Activated T-helper 1 cell treated with anti-CD3 and anti-CD28 coated beads, Interleukin-12 subunit alpha, Interleukin-12 subunit beta, Interleukin-2, Interleukin-4 antibody, amounts not matched to agents 30 ng/mL and 10 ng/mL and 1 ng/mL, durations not matched to agents 14 hours and 24 hours and 36 hours (primary cell): ENCODE data around the gene HIPK2. TPM values are rescaled to one million over a fixed set of nuclear protein-coding genes. Genes with fewer than 3 reads are reported as not detected.
A peak's percentile ranks its signal among the peaks of the same experiment; 100 is the strongest.

Experiments
- DNase-seq: peaks from one replicate; pipeline ENCODE4 v3.0.0; 2021; ENCODE audit warnings: low spot score
- H3K27ac Mint-ChIP-seq: one replicate; pipeline ENCODE4 v1.8.0; 2021; ENCODE audit warnings: mild to moderate bottlenecking, mixed read lengths
- H3K27me3 Mint-ChIP-seq: one replicate; pipeline ENCODE4 v1.8.0; 2022; ENCODE audit warnings: mild to moderate bottlenecking, moderate library complexity, mixed read lengths; ENCODE audit not compliant: insufficient read depth
- H3K36me3 Mint-ChIP-seq: one replicate; pipeline ENCODE4 v1.8.0; 2021; ENCODE audit warnings: low read depth, mixed read lengths
- H3K4me1 Mint-ChIP-seq: one replicate; pipeline ENCODE4 v1.8.0; 2021; ENCODE audit warnings: low read depth, mixed read lengths
- H3K4me3 Mint-ChIP-seq: one replicate; pipeline ENCODE4 v1.8.0; 2021; ENCODE audit warnings: mild to moderate bottlenecking, moderate library complexity, mixed read lengths
- H3K9me3 Mint-ChIP-seq: one replicate; pipeline ENCODE4 v1.8.0; 2021; ENCODE audit warnings: mixed read lengths
- intact Hi-C: fragments of 100-400 bp; cut with micrococcal nuclease; formaldehyde crosslinking; loops from one replicate; pipeline ENCODE4 v1.15.1; 2024
- total RNA-seq: library from RNA; stranded (reverse); gene quantifications from 2 replicates; pipeline ENCODE4 v1.2.3, GENCODE V29; 2022

Gene HIPK2
- total RNA-seq, 1 donor from 2014 or later: 28.3 TPM

- H3K4me3 Mint-ChIP-seq: no peak overlapping the region
- H3K36me3 Mint-ChIP-seq: peaks cover 45% of the 10 kb centered on the region
- H3K27me3 Mint-ChIP-seq: no peaks in the 10 kb centered on the region
- intact Hi-C loops: no loop called here
- peaks cover 63% of the 10 kb centered on the region for H3K4me1 Mint-ChIP-seq
- H3K27ac Mint-ChIP-seq: peak overlapping the region; percentile 35
- no peak for DNase-seq
- peaks cover 4% of the 10 kb centered on the region for H3K9me3 Mint-ChIP-seq
These were observed 143.7 kb downstream of the HIPK2 start for GRCh38 chr7:139634087-139634486.

GRCh38 chr7:139631520-139632031, 146.2 kb downstream of the HIPK2 start:
- no peaks in the 10 kb centered on the region for H3K9me3 Mint-ChIP-seq
- intact Hi-C loops: no loop called here
- peaks cover 58% of the 10 kb centered on the region for H3K36me3 Mint-ChIP-seq
- H3K4me1 Mint-ChIP-seq: peaks cover 71% of the 10 kb centered on the region
- H3K27me3 Mint-ChIP-seq: no peaks in the 10 kb centered on the region
- H3K27ac Mint-ChIP-seq: no peak overlapping the region
- no peak overlapping the region for H3K4me3 Mint-ChIP-seq
- DNase-seq: no peak

- H3K27me3 Mint-ChIP-seq: no peaks in the 10 kb centered on the region
- peaks cover 54% of the 10 kb centered on the region for H3K36me3 Mint-ChIP-seq
- intact Hi-C loops: no loop called here
- H3K4me1 Mint-ChIP-seq: peaks cover 71% of the 10 kb centered on the region
- DNase-seq: no peak
- H3K27ac Mint-ChIP-seq: peak overlapping the region; percentile 67
- H3K4me3 Mint-ChIP-seq: no peak overlapping the region
- H3K9me3 Mint-ChIP-seq: no peaks in the 10 kb centered on the region
These were observed 146.9 kb downstream of the HIPK2 start for GRCh38 chr7:139630643-139631519.

- H3K27ac Mint-ChIP-seq: no peak overlapping the region
- H3K9me3 Mint-ChIP-seq: no peaks in the 10 kb centered on the region
- no peak overlapping the region for H3K4me3 Mint-ChIP-seq
- intact Hi-C loops: no loop called here
- no peak for DNase-seq
- peaks cover 52% of the 10 kb centered on the region for H3K36me3 Mint-ChIP-seq
- H3K27me3 Mint-ChIP-seq: no peaks in the 10 kb centered on the region
- H3K4me1 Mint-ChIP-seq: peaks cover 74% of the 10 kb centered on the region
These were observed 148.3 kb downstream of the HIPK2 start for GRCh38 chr7:139629392-139630082.

- peak overlapping the region; percentile 82 for H3K27ac Mint-ChIP-seq
- DNase-seq: no peak
- H3K27me3 Mint-ChIP-seq: no peaks in the 10 kb centered on the region
- H3K4me3 Mint-ChIP-seq: peak overlapping the region; percentile 64
- intact Hi-C loops: no loop called here
- peaks cover 52% of the 10 kb centered on the region for H3K36me3 Mint-ChIP-seq
- H3K9me3 Mint-ChIP-seq: no peaks in the 10 kb centered on the region
- peaks cover 83% of the 10 kb centered on the region for H3K4me1 Mint-ChIP-seq
These were observed 150.0 kb downstream of the HIPK2 start for GRCh38 chr7:139627831-139628230.

- Mint-ChIP-seq H3K27me3 (no peaks in the 10 kb centered on the region), H3K4me3 (peak overlapping the region; percentile 64), H3K36me3 (peaks cover 52% of the 10 kb centered on the region), H3K4me1 (peaks cover 79% of the 10 kb centered on the region), H3K9me3 (no peaks in the 10 kb centered on the region), H3K27ac (peak overlapping the region; percentile 82)
- DNase-seq: peak; percentile 37
- intact Hi-C loops: no loop called here
These were observed 151.0 kb downstream of the HIPK2 start for GRCh38 chr7:139626817-139627216.

GRCh38 chr7:139623518-139623917, 154.3 kb downstream of the HIPK2 start:
- no peak for DNase-seq
- Mint-ChIP-seq H3K9me3 (no peaks in the 10 kb centered on the region), H3K4me1 (peaks cover 60% of the 10 kb centered on the region), H3K4me3 (no peak overlapping the region), H3K36me3 (peaks cover 38% of the 10 kb centered on the region), H3K27ac (no peak overlapping the region), H3K27me3 (peaks cover 1% of the 10 kb centered on the region)
- intact Hi-C loops: no loop called here

GRCh38 chr7:139620676-139621344, 157.0 kb downstream of the HIPK2 start:
- intact Hi-C loops: loop anchor here (1.0 to 2.0 kb wide), 3 partner anchors 19 to 186 kb away; no protein-coding TSS in a partner anchor
- peaks cover 1% of the 10 kb centered on the region for H3K27me3 Mint-ChIP-seq
- H3K4me1 Mint-ChIP-seq: peaks cover 34% of the 10 kb centered on the region
- no peak overlapping the region for H3K4me3 Mint-ChIP-seq
- peaks cover 22% of the 10 kb centered on the region for H3K36me3 Mint-ChIP-seq
- H3K27ac Mint-ChIP-seq: peak overlapping the region; percentile 22
- H3K9me3 Mint-ChIP-seq: no peaks in the 10 kb centered on the region
- DNase-seq: peak; percentile 26

GRCh38 chr7:139619367-139619657, 158.5 kb downstream of the HIPK2 start:
- intact Hi-C loops: loop anchor here (1.0 kb wide), 1 partner anchor 385 kb away; no protein-coding TSS in a partner anchor
- Mint-ChIP-seq H3K36me3 (peaks cover 17% of the 10 kb centered on the region), H3K9me3 (no peaks in the 10 kb centered on the region), H3K4me1 (peaks cover 19% of the 10 kb centered on the region), H3K27ac (no peak overlapping the region), H3K4me3 (no peak overlapping the region), H3K27me3 (peaks cover 1% of the 10 kb centered on the region)
- DNase-seq: no peak

- no peak overlapping the region for H3K4me3 Mint-ChIP-seq
- peak; percentile 22 for DNase-seq
- H3K9me3 Mint-ChIP-seq: no peaks in the 10 kb centered on the region
- H3K4me1 Mint-ChIP-seq: peaks cover 14% of the 10 kb centered on the region
- intact Hi-C loops: loop anchor here (1.0 kb wide), 1 partner anchor 386 kb away; no protein-coding TSS in a partner anchor
- no peak overlapping the region for H3K27ac Mint-ChIP-seq
- peaks cover 16% of the 10 kb centered on the region for H3K36me3 Mint-ChIP-seq
- peaks cover 1% of the 10 kb centered on the region for H3K27me3 Mint-ChIP-seq
These were observed 159.1 kb downstream of the HIPK2 start for GRCh38 chr7:139618482-139619366.

- H3K36me3 Mint-ChIP-seq: peaks cover 24% of the 10 kb centered on the region
- H3K27ac Mint-ChIP-seq: no peak overlapping the region
- peaks cover 12% of the 10 kb centered on the region for H3K4me1 Mint-ChIP-seq
- H3K4me3 Mint-ChIP-seq: no peak overlapping the region
- DNase-seq: no peak
- intact Hi-C loops: no loop called here
- no peaks in the 10 kb centered on the region for H3K9me3 Mint-ChIP-seq
- peaks cover 1% of the 10 kb centered on the region for H3K27me3 Mint-ChIP-seq
These were observed 160.7 kb downstream of the HIPK2 start for GRCh38 chr7:139617074-139617473.

- DNase-seq: no peak
- intact Hi-C loops: no loop called here
- H3K4me1 Mint-ChIP-seq: no peaks in the 10 kb centered on the region
- H3K27me3 Mint-ChIP-seq: no peaks in the 10 kb centered on the region
- no peak overlapping the region for H3K27ac Mint-ChIP-seq
- H3K36me3 Mint-ChIP-seq: peaks cover 25% of the 10 kb centered on the region
- H3K4me3 Mint-ChIP-seq: no peak overlapping the region
- no peaks in the 10 kb centered on the region for H3K9me3 Mint-ChIP-seq
These were observed 162.9 kb downstream of the HIPK2 start for GRCh38 chr7:139614886-139615285.
